CD14-positive monocyte (primary cell): ENCODE results near the gene LCMT2. TPM values are rescaled to one million over a fixed set of nuclear protein-coding genes. Genes with fewer than 3 reads are reported as not detected.

Experiments used
- DNase-seq, 3 donors: peaks; one replicate each; pipeline ENCODE4 v3.0.0-alpha.2; 2011 to 2022
- H2AFZ ChIP-seq: 2 replicates; pipeline ENCODE4 v1.6.0; 2012; ENCODE audit warnings: mild to moderate bottlenecking, low read depth, low read length, inconsistent platforms; ENCODE audit not compliant: insufficient read depth, poor library complexity, severe bottlenecking
- H3K27ac ChIP-seq, 2 donors: 1 replicate in 1 of 2; 2 replicates in 1 of 2; pipeline ENCODE4 v1.5.1; 2012 to 2013; ENCODE audit warnings: low read length in 2 of 2, control low read depth in 1 of 2, inconsistent platforms in 1 of 2, low read depth in 1 of 2, mild to moderate bottlenecking in 1 of 2
- H3K27me3 ChIP-seq, 2 donors: one replicate each; pipeline versions ENCODE4 v1.6.0 to v1.6.1; 2011 to 2013; ENCODE audit warnings: low read length in 2 of 2; ENCODE audit not compliant: control insufficient read depth in 2 of 2, insufficient read depth in 2 of 2
- H3K36me3 ChIP-seq, 2 donors: replicated peaks in 1 of 2; 1 replicate in 1 of 2; 2 replicates in 1 of 2; pipeline versions ENCODE4 v1.5.1 to v1.6.1; 2012 to 2013; ENCODE audit warnings: low read length in 2 of 2, control low read depth in 1 of 2, inconsistent platforms in 1 of 2, mild to moderate bottlenecking in 1 of 2; ENCODE audit not compliant: insufficient read depth in 2 of 2, control insufficient read depth in 1 of 2
- H3K4me1 ChIP-seq, 2 donors: 1 replicate in 1 of 2; 2 replicates in 1 of 2; pipeline versions ENCODE4 v1.5.1 to v1.6.1; 2012 to 2013; ENCODE audit warnings: low read length in 2 of 2, control low read depth in 1 of 2, inconsistent platforms in 1 of 2, mild to moderate bottlenecking in 1 of 2, moderate library complexity in 1 of 2; ENCODE audit not compliant: insufficient read depth in 2 of 2, control insufficient read depth in 1 of 2
- H3K4me2 ChIP-seq: replicated peaks from 2 replicates; pipeline ENCODE3; 2012; ENCODE audit warnings: low read length, moderate library complexity, mild to moderate bottlenecking; ENCODE audit not compliant: poor library complexity, severe bottlenecking; ENCODE audit errors: extremely low read depth
- H3K4me3 ChIP-seq, 3 experiments: fragments of 200-600 bp in 1 of 3; sonication (generic) in 1 of 3; replicated peaks in 1 of 3; 1 replicate in 2 of 3; 2 replicates in 1 of 3; pipeline ENCODE4 v1.5.1; 2011 to 2013; ENCODE audit warnings: low read length in 3 of 3, mild to moderate bottlenecking in 3 of 3, control low read depth in 2 of 3, low read depth in 2 of 3, inconsistent platforms in 1 of 3, moderate library complexity in 1 of 3
- H3K79me2 ChIP-seq: 2 replicates; pipeline ENCODE4 v1.6.0; 2012; ENCODE audit warnings: mild to moderate bottlenecking, control low read depth, inconsistent platforms, low read length, moderate library complexity; ENCODE audit not compliant: insufficient read depth
- H3K9ac ChIP-seq: 2 replicates; pipeline ENCODE4 v1.6.0; 2017; ENCODE audit warnings: low read length, mild to moderate bottlenecking; ENCODE audit not compliant: insufficient read depth, poor library complexity, severe bottlenecking
- H3K9me3 ChIP-seq, 2 donors: replicated peaks in 1 of 2; 1 replicate in 1 of 2; 2 replicates in 1 of 2; pipeline versions ENCODE4 v1.5.1 to v1.6.1; 2012 to 2013; ENCODE audit warnings: low read length in 2 of 2, control low read depth in 1 of 2; ENCODE audit not compliant: control insufficient read depth in 1 of 2, insufficient read depth in 1 of 2
- H4K20me1 ChIP-seq: 2 replicates; pipeline ENCODE4 v1.6.0; 2012; ENCODE audit warnings: mild to moderate bottlenecking, low read length, control low read depth, moderate library complexity; ENCODE audit not compliant: insufficient read depth
- H3K27ac Mint-ChIP-seq, 7 donors: one replicate each; pipeline ENCODE4 v1.8.0; 2020; ENCODE audit warnings: mild to moderate bottlenecking in 7 of 7, mixed read lengths in 7 of 7, moderate library complexity in 6 of 7, inconsistent platforms in 2 of 7
- H3K27me3 Mint-ChIP-seq, 3 donors: one replicate each; pipeline ENCODE4 v1.8.0; 2021 to 2022; ENCODE audit warnings: low read depth in 3 of 3, mild to moderate bottlenecking in 3 of 3, mixed read lengths in 3 of 3, moderate library complexity in 3 of 3, inconsistent platforms in 1 of 3
- H3K36me3 Mint-ChIP-seq, 2 donors: one replicate each; pipeline ENCODE4 v1.8.0; 2020; ENCODE audit warnings: mixed read lengths in 2 of 2, inconsistent platforms in 1 of 2, mild to moderate bottlenecking in 1 of 2
- H3K4me1 Mint-ChIP-seq: one replicate; pipeline ENCODE4 v1.8.0; 2020; ENCODE audit warnings: mild to moderate bottlenecking, mixed read lengths
- H3K4me3 Mint-ChIP-seq, 2 donors: one replicate each; pipeline ENCODE4 v1.8.0; 2020; ENCODE audit warnings: mild to moderate bottlenecking in 2 of 2, mixed read lengths in 2 of 2, moderate library complexity in 1 of 2
- H3K9me3 Mint-ChIP-seq, 7 donors: one replicate each; pipeline ENCODE4 v1.8.0; 2020 to 2022; ENCODE audit warnings: mixed read lengths in 7 of 7, mild to moderate bottlenecking in 6 of 7, moderate library complexity in 6 of 7, inconsistent platforms in 2 of 7
- CTCF ChIP-seq: fragments of 200-600 bp; IDR thresholded peaks from one replicate; pipeline ENCODE4 v1.8.0; 2022; ENCODE audit warnings: antibody characterized with exemption, mild to moderate bottlenecking
- WGBS: methylation state at CpG from one replicate; pipeline ENCODE4 v1.1.5; 2013; ENCODE audit warnings: missing lambda C conversion rate; ENCODE audit not compliant: insufficient coverage; 5-methylcytosine and 5-hydroxymethylcytosine counted together
- intact Hi-C, 2 donors: fragments of 100-400 bp; cut with micrococcal nuclease; formaldehyde crosslinking; loops; one replicate each; pipeline versions ENCODE4 v1.15.0 to v1.15.1; 2023
- polyA plus RNA-seq, 3 donors: library from polyadenylated mRNA; depleted of rRNA in 1 of 3; unstranded in 2 of 3; stranded (reverse) in 1 of 3; fragments of 300-500 nt in 2 of 3; fragments of >200 nt in 1 of 3; fragmentation: Illumina TruSeq in 2 of 3; gene quantifications; 1 replicate in 2 of 3; 2 replicates in 1 of 3; pipeline ENCODE4 v1.2.3, GENCODE V29; 2012 to 2021

The LCMT2 gene
- polyA plus RNA-seq, 3 donors = 0.78 to 1.6 (median 1.4) TPM

- Histone ChIP-seq H3K9me3 (no peaks in the 10 kb centered on the region), H4K20me1 (no peaks in the 10 kb centered on the region), H3K4me2 (no peak overlapping the region), H3K4me1 (no peaks in the 10 kb centered on the region), H3K79me2 (no peaks in the 10 kb centered on the region), H3K4me3 (no peak overlapping the region), H2AFZ (no peak overlapping the region), H3K9ac (no peak overlapping the region), H3K27me3 (no peaks in the 10 kb centered on the region), H3K36me3 (no peaks in the 10 kb centered on the region), H3K27ac (no peak overlapping the region)
- no peaks in the 10 kb centered on the region for H3K36me3 Mint-ChIP-seq
- no peak for DNase-seq
- intact Hi-C loops = no loop called here
- 92% methylated on average over 3 of the region's 6 CpGs for WGBS
- no peak for TF ChIP-seq CTCF
- peaks cover 3% of the 10 kb centered on the region for H3K4me1 Mint-ChIP-seq
- H3K27ac Mint-ChIP-seq = no peak overlapping the region
- no peak overlapping the region for H3K4me3 Mint-ChIP-seq
- peaks cover 0 to 9% (median 4%) of the 10 kb centered on the region in 3 donors for H3K27me3 Mint-ChIP-seq
- no peaks in the 10 kb centered on the region for H3K9me3 Mint-ChIP-seq
These were observed 14.1 kb downstream of the LCMT2 start for GRCh38 chr15:43316016-43316970.

GRCh38 chr15:43314171-43314570 is 16.2 kb downstream of the LCMT2 start:
- Histone ChIP-seq H3K4me3 (no peak overlapping the region), H3K4me1 (no peaks in the 10 kb centered on the region), H3K27me3 (peaks cover 0 to 2% of the 10 kb centered on the region in 2 donors), H2AFZ (no peak overlapping the region), H4K20me1 (no peaks in the 10 kb centered on the region), H3K4me2 (no peak overlapping the region), H3K27ac (no peak overlapping the region), H3K9ac (no peak overlapping the region), H3K9me3 (no peaks in the 10 kb centered on the region), H3K36me3 (no peaks in the 10 kb centered on the region), H3K79me2 (no peaks in the 10 kb centered on the region)
- H3K36me3 Mint-ChIP-seq = no peaks in the 10 kb centered on the region
- intact Hi-C loops = no loop called here
- peaks cover 3% of the 10 kb centered on the region for H3K4me1 Mint-ChIP-seq
- no peak for DNase-seq
- WGBS = 95% methylated on average over 2 of the region's 3 CpGs
- TF ChIP-seq CTCF = no peak
- H3K4me3 Mint-ChIP-seq = no peak overlapping the region
- no peak overlapping the region for H3K27ac Mint-ChIP-seq
- H3K9me3 Mint-ChIP-seq = no peaks in the 10 kb centered on the region
- H3K27me3 Mint-ChIP-seq = peaks cover 11 to 16% (median 15%) of the 10 kb centered on the region in 3 donors
